Psoas muscle (tissue), 8 donors: ENCODE results near the gene LPAR5. TPM values are rescaled to one million over a fixed set of nuclear protein-coding genes. Genes with fewer than 3 reads are reported as not detected.

Experiments
- ATAC-seq, 4 donors: fragments of 200-7000 bp; cut with Tn5 transposase; one replicate each; pipeline ENCODE4 v1.9.1; 2020; ENCODE audit warnings: moderate library complexity in 3 of 4, mild to moderate bottlenecking in 2 of 4
- DNase-seq, 2 donors: peaks; one replicate each; pipeline ENCODE4 v3.0.0-alpha.2; 2020
- H3K27ac ChIP-seq: fragments of 200-600 bp; one replicate; pipeline ENCODE4 v1.8.0; 2022
- H3K27me3 ChIP-seq, 3 donors: fragments of 200-600 bp in 1 of 3; one replicate each; pipeline versions ENCODE4 v1.6.1 to v1.8.0; 2013 to 2022; ENCODE audit warnings: low read length in 2 of 3, mild to moderate bottlenecking in 2 of 3, moderate library complexity in 1 of 3; ENCODE audit not compliant: insufficient read depth in 3 of 3
- H3K36me3 ChIP-seq, 2 donors: fragments of 200-600 bp in 1 of 2; one replicate each; pipeline versions ENCODE4 v1.6.1 to v1.8.0; 2013 to 2022; ENCODE audit warnings: low read depth in 1 of 2, mild to moderate bottlenecking in 1 of 2, moderate library complexity in 1 of 2; ENCODE audit not compliant: insufficient read depth in 1 of 2
- H3K4me1 ChIP-seq: fragments of 200-600 bp; one replicate; pipeline ENCODE4 v1.8.0; 2022
- H3K4me3 ChIP-seq: fragments of 200-600 bp; one replicate; pipeline ENCODE4 v1.8.0; 2022; ENCODE audit warnings: mild to moderate bottlenecking
- H3K9me3 ChIP-seq: fragments of 200-600 bp; one replicate; pipeline ENCODE4 v1.8.0; 2022
- CTCF ChIP-seq: fragments of 200-600 bp; IDR thresholded peaks from one replicate; pipeline ENCODE4 v1.8.0; 2022; ENCODE audit warnings: antibody characterized with exemption
- WGBS, 3 donors: extraction: QIAGEN DNeasy Blood & Tissue Kit; methylation state at CpG; one replicate each; pipeline versions ENCODE4 v1.1.6 to v1.1.7; 2013; 5-methylcytosine and 5-hydroxymethylcytosine counted together
- intact Hi-C, 2 donors: fragments of 100-400 bp; cut with DNase I; formaldehyde crosslinking; loops; one replicate each; pipeline versions ENCODE4 v1.11.0 to v1.14.2; 2022
- polyA plus RNA-seq, 3 donors: library from polyadenylated mRNA; stranded (reverse); fragments of 200-250 nt; gene quantifications; one replicate each; pipeline ENCODE4 v1.2.3, GENCODE V29; 2013
- total RNA-seq, 4 donors: library from RNA; stranded (reverse); fragmentation: NEBNext Ultra II Directional in 2 of 4; extraction: Animal tissue kit (Norgen Biotek cat#: 25700) in 2 of 4; gene quantifications; one replicate each; pipeline versions ENCODE4 v1.2.1 to v1.2.4, GENCODE V29; 2021 to 2023
- donor health status: healthy with polysubstance abuse.
- donor health status: DM: no; HTN: no; CAD: no; lungs with moderate emphysema.
- donor health status: Bipolar disorder and iron deficiency.
- donor health status: healthy.
- donor health status: DM: yes; HTN: yes; CAD: no.
- donor health status: DM: no; HTN: no; CAD: no.
- donor health status: DM: no; HTN: no; CAD: no.
- donor health status: DM: yes; HTN: yes; CAD: no.

Gene LPAR5
- total and polyA plus RNA-seq, 7 donors: 0.04 to 0.60 (median 0.30) TPM

- no peaks in the 10 kb centered on the region for H3K36me3 ChIP-seq
- TF ChIP-seq CTCF: peak; percentile 7
- peaks cover 13% of the 10 kb centered on the region for H3K4me1 ChIP-seq
- H3K4me3 ChIP-seq: no peak overlapping the region
- peak overlapping the region; percentile 72 for H3K27ac ChIP-seq
- ATAC-seq (peak; percentile 58 to 80 (median 75)), DNase-seq (peak; percentile 88 to 95)
- 12 to 20% (median 20%) methylated on average over 15 to 21 of the region's 21 CpGs for WGBS, 3 donors
- no peaks in the 10 kb centered on the region for H3K27me3 ChIP-seq
- H3K9me3 ChIP-seq: no peaks in the 10 kb centered on the region
- intact Hi-C loops: no loop called here
Measured at GRCh38 chr12:6613776-6614512, 21.8 kb downstream of the LPAR5 start.

GRCh38 chr12:6613015-6613775, 22.6 kb downstream of the LPAR5 start:
- peak; percentile 69 to 85 for DNase-seq
- TF ChIP-seq CTCF: no peak
- Histone ChIP-seq H3K36me3 (no peaks in the 10 kb centered on the region), H3K4me1 (peaks cover 13% of the 10 kb centered on the region), H3K4me3 (peak overlapping the region; percentile 25), H3K9me3 (no peaks in the 10 kb centered on the region), H3K27me3 (no peaks in the 10 kb centered on the region), H3K27ac (peak overlapping the region; percentile 72)
- WGBS, 3 donors: 8 to 13% (median 12%) methylated on average over 16 to 17 of the region's 17 CpGs
- intact Hi-C loops: no loop called here
- peak in 3 of 4 donors; percentile 8 to 47 (median 18) for ATAC-seq

GRCh38 chr12:6612652-6613014, 23.1 kb downstream of the LPAR5 start:
- Histone ChIP-seq H3K27me3 (no peaks in the 10 kb centered on the region), H3K4me3 (peak overlapping the region; percentile 25), H3K9me3 (no peaks in the 10 kb centered on the region), H3K27ac (peak overlapping the region; percentile 72), H3K36me3 (no peaks in the 10 kb centered on the region), H3K4me1 (peaks cover 13% of the 10 kb centered on the region)
- no peak for ATAC-seq
- intact Hi-C loops: no loop called here
- 26 to 29% (median 27%) methylated on average over 7 of the region's 7 CpGs for WGBS, 3 donors
- no peak for DNase-seq
- TF ChIP-seq CTCF: no peak

- H3K27ac ChIP-seq: peak overlapping the region; percentile 30
- intact Hi-C loops: no loop called here
- ATAC-seq: no peak
Measured at GRCh38 chr12:6612247-6612646, 23.5 kb downstream of the LPAR5 start.

More at GRCh38 chr12:6612247-6612646, 23.5 kb downstream of the LPAR5 start:
- no peaks in the 10 kb centered on the region for H3K27me3 ChIP-seq
- H3K4me3 ChIP-seq: no peak overlapping the region
- no peaks in the 10 kb centered on the region for H3K9me3 ChIP-seq
- no peak for DNase-seq
- 56 to 60% (median 58%) methylated on average over 6 of the region's 6 CpGs for WGBS, 3 donors
- H3K4me1 ChIP-seq: peaks cover 13% of the 10 kb centered on the region
- no peak for TF ChIP-seq CTCF
- no peaks in the 10 kb centered on the region for H3K36me3 ChIP-seq
